BJ (cell line): ENCODE results near the gene TRPM1. TPM values are rescaled to one million over a fixed set of nuclear protein-coding genes. Genes with fewer than 3 reads are reported as not detected.

Experiments used
- CTCF ChIA-PET: fragments of 350-600 bp; formaldehyde crosslinking; extraction: SDS; loops from one replicate; lab custom pipeline; 2021; ENCODE audit warnings: antibody characterized with exemption, inconsistent platforms; lab: Yijun Ruan, JAX
- POLR2A ChIA-PET: fragments of 300-600 bp; sonication (Branson Sonifier 250); formaldehyde crosslinking; extraction: SDS; loops from one replicate; lab custom pipeline; 2021; ENCODE audit warnings: antibody characterized with exemption; lab: Charles Lee
- DNase-seq: peaks from one replicate; pipeline ENCODE4 v3.0.0-alpha.2; 2011; ENCODE audit warnings: low read depth
- H3K27me3 ChIP-seq: 2 replicates; pipeline ENCODE4 v1.6.0; 2011; ENCODE audit warnings: low read length; ENCODE audit not compliant: control insufficient read depth, insufficient read depth
- H3K36me3 ChIP-seq: 2 replicates; pipeline ENCODE4 v1.5.1; 2011; ENCODE audit warnings: low read length; ENCODE audit not compliant: control insufficient read depth, insufficient read depth
- H3K4me3 ChIP-seq: 2 replicates; pipeline ENCODE4 v1.5.1; 2011; ENCODE audit warnings: low read depth, mild to moderate bottlenecking, control low read depth, low read length
- CTCF ChIP-seq: IDR thresholded peaks from 2 replicates; pipeline ENCODE4 v1.5.1; 2011; ENCODE audit warnings: low read depth, mild to moderate bottlenecking, control low read depth, inconsistent platforms, low read length, moderate library complexity; ENCODE audit not compliant: insufficient read depth
- polyA plus RNA-seq: library from polyadenylated mRNA; depleted of rRNA; stranded (reverse); fragments of >200 nt; gene quantifications from 2 replicates; pipeline ENCODE4 v1.2.3, GENCODE V29; 2011

Gene TRPM1
- polyA plus RNA-seq, 1 experiment: 0.44 TPM

DNA sequence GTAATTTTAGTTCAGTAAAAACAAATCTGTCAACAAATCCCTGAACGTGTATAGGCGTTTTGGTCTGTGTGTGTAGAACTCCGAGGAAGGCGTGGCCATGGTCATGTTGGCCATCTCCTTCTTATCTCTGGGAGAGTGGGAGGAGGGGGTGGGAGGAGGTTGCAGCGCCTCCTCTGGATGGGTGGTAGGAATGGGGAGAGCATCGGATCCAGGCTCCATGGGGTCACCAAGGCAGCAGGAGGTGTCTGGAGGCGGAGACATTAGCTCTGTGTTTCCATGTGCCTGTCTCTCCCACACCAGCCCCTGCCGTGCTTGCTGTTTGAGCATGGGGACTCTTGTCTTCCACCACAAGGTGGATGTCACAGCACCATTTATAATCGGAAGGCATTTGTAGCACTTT, 34.5 kb upstream of the TRPM1 start:
- DNase-seq: no peak
- Histone ChIP-seq H3K36me3 (no peaks in the 10 kb centered on the region), H3K4me3 (no peak overlapping the region), H3K27me3 (peaks cover 5% of the 10 kb centered on the region)
- POLR2A ChIA-PET: no interaction called here
- CTCF ChIA-PET: no interaction called here
- TF ChIP-seq CTCF: no peak

DNA sequence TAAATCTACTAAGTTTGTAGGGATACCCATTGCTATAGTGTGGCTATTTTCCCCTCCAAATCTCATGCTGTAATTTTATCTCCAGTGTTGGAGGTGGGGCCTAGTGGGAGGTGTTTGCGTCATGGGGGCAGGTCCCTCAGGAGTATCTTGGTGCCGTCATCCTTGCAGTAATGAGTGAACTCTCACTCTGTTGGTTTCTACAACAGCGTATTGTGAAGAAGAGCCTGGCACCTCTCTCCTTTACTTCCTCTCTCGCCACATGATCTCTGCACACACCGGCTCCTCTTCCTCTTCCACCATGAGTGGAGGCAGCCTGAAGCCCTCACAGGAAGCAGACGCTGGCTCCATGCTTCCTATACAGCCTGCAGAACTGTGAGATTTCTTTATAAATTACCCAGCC, 34.0 kb upstream of the TRPM1 start:
- Histone ChIP-seq H3K27me3 (peaks cover 5% of the 10 kb centered on the region), H3K36me3 (no peaks in the 10 kb centered on the region), H3K4me3 (no peak overlapping the region)
- no peak for DNase-seq
- POLR2A ChIA-PET: no interaction called here
- CTCF ChIA-PET: no interaction called here
- no peak for TF ChIP-seq CTCF

DNA sequence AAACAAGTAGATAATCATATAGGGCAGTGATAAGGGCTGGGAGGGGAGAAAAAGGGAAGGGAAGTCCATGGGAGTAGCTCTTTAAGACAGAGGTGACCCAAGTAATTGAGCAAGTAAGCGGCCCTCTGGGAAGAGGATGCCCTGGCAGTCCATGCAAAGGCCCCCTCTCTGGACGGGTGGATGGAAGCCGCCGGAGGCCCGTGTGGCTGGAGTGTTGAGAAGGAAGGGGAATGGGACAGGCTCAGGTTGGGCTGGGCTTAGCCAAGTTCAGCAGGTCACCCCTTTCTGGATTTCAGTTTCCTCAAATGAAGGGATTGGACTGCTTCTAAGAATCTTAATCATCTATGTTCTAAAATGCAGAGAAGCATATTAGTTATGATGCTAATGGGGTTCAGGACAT, 32.4 kb upstream of the TRPM1 start:
- Histone ChIP-seq H3K27me3 (peaks cover 5% of the 10 kb centered on the region), H3K4me3 (no peak overlapping the region), H3K36me3 (no peaks in the 10 kb centered on the region)
- ChIA-PET POLR2A (no interaction called here), CTCF (interaction anchor here (0.7 kb wide), 1 partner anchor 51 kb away, joined by 3 read pairs; no protein-coding TSS in a partner anchor)
- TF ChIP-seq CTCF: no peak
- DNase-seq: no peak

- H3K4me3 ChIP-seq: no peak overlapping the region
- no peaks in the 10 kb centered on the region for H3K36me3 ChIP-seq
- DNase-seq: no peak
- TF ChIP-seq CTCF: no peak
- POLR2A ChIA-PET: no interaction called here
- CTCF ChIA-PET: interaction anchor here (0.8 to 1.1 kb wide), 4 partner anchors 11 to 227 kb away, joined by 3 to 4 read pairs (median 4); no protein-coding TSS in a partner anchor
- peaks cover 5% of the 10 kb centered on the region for H3K27me3 ChIP-seq
These were observed 30.4 kb upstream of the TRPM1 start for GRCh38 chr15:31131853-31132375.

GRCh38 chr15:31130576-31131237, 29.2 kb upstream of the TRPM1 start:
- ChIA-PET POLR2A (interaction anchor here (0.6 kb wide), 1 partner anchor 506 kb away, joined by 5 read pairs; no protein-coding TSS in a partner anchor), CTCF (interaction anchor here (0.9 to 4.3 kb wide), 7 partner anchors 12 to 358 kb away, joined by 3 to 40 read pairs (median 6); partner anchors contain the start of gene FAN1)
- Histone ChIP-seq H3K27me3 (no peaks in the 10 kb centered on the region; the same call in 1 of the 2 replicates), H3K36me3 (no peaks in the 10 kb centered on the region), H3K4me3 (no peak overlapping the region)
- TF ChIP-seq CTCF: no peak
- DNase-seq: no peak
